GM19025 (cell line): ENCODE measurements around the gene TSHZ3.

Experiments
- ATAC-seq: cut with Tn5 transposase; IDR thresholded peaks from one replicate; pipeline ENCODE4 v1.9.1; 2021; ENCODE audit warnings: mild to moderate bottlenecking, low read depth, moderate library complexity; ENCODE audit not compliant: unreplicated experiment

TSHZ3 gene

DNA sequence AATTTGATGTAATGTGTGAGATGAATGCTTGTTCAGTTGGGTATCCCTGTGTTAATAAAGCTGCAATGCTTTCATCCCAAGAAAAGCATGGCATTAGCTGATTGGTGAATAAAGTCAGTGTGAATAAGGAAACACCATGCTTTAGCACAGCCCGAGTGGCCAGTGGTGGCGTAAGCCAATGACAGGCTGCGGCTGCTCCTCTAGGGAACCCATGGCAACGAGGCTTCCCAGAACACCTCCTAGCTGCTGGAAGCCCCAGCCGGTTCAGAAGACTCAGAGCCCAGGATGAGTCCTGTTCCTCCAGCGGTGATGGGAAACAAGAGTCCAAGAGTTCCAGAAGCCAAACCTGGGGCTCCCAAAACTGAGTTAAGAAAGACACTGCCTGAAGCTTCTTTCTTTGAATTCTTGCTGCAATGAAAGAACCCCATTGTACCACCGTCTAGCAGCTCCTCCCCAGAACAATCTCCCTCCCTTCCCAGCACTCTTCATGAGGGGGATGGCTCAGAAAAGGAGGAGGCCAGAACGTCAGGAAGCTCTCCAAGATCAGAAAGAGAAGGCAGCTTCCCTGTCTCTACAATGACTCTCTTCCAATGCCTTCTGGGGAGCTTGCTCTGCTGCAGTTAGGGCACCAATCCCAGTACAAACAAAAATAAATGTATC lies 58.2 kb downstream of the TSHZ3 start:
- ATAC-seq, result no peak

DNA sequence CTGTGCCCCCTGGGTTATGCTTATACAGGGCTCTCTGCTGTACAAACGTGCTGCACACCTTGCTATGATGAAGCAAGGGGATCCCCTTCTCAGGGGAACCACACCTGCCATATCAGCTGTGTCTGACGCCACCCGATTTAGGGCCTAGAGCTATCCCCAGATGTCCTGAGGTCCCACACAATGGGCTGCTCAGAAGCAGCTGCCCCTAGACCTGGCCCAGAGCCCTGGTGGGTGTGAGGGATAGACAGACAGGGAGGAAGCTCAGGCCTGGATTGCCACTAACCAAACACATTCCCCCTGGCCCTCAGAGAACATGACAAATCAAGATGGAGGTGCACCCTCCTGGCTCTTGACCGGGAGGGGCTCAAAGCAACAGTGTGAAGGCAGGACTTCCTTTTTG lies 59.3 kb downstream of the TSHZ3 start:
- no peak for ATAC-seq

DNA sequence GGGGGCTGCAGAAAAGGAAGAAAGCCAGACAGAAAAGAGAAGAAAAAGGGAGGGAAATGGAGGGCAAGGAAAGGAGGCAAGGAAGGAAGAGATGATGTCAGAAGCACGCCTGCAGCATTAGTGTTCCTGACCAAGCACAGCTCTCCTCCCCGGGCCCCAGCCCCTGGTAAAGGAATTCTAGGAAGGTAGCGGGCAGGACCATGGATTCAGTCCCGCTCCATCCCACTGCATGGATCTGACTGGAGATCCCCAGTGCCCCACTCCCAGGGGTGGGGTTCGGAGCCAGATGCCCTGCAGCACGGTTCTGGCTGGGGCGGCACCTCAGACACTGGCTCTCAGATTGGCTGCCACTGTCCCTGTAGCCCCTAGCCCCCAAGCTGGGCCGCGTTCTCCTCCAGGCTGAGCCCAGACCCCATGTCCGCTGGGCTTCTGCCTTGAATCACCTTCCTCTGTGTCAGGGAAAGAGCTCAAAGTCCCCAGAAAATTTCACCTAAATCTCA lies 59.8 kb downstream of the TSHZ3 start:
- ATAC-seq, result no peak

DNA sequence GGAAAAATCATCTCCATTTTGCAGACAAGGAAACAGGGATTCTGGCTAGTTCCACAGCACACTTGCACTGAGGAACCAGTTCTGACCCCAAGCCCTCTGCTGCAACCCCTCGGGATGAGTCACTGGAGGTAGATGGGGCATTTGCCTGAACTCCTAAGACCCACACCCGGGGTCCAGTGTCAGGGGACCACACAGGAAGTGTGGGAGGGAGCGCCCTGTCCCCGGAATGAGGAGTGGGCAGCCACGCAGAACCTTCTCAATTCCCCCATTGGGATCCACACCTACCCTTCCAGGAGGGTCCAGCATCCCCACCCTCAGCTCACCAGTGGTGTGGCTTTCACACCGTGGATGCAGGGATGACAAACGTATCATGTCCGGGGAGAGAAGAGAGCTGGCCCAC lies 62.7 kb downstream of the TSHZ3 start:
- no peak for ATAC-seq

DNA sequence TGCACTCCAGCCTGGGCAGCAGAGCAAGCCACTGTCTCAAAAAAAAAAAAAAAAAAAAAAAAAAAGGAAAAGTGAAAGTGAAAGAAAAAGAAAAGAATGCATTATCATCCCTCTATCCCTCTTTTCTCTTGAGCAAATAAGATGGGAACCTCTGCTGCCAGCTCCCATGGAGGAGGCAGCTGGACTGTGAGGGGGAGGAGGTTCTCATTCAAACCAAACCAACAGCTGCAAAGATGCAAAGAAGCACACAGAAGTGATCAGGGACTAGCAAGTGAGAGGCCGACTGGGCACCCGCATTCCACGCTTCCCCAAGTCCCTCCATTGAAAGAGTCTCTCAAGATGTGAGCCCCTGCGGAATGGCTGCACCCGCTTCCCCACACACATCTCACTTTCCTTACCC lies 63.5 kb downstream of the TSHZ3 start:
- ATAC-seq, result no peak

DNA sequence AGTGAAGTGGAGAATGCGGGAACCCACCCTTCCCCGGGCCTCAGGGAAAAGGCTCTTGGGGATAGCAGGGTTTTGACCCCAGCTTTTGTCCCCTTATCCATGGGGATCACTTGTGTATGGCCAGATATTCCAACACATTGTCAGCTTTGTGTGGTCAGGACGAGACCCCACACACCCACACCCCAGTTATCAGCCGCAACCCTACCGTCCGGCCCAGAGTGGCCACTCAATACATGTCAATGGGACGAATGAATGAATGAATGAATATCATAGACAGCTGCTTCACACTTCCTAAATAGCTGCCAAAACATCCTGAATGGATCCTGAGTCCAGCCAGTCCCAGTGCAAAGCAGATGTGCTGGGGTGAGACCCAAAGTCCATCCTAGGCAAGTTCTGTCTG lies 64.6 kb downstream of the TSHZ3 start:
- no peak for ATAC-seq

DNA sequence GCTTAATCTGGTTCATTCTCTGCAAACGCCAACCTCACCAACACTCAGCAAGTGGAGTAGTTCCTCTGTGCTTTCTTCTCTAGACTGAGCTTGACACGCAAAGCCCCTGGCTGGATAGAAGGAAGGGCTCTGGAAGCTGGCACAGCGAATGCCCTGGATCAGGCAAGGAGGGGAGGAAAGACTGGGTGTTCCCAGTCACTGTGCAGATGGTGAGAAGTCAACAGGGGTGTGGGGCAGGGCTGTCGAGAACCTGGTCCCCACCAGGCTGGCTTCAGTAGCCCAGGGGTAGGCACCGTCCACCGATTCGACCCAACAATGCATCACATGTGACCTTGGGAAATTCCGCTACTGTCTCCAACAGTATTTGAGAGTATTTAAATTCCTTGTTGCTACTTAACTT lies 65.5 kb downstream of the TSHZ3 start:
- ATAC-seq, result no peak

DNA sequence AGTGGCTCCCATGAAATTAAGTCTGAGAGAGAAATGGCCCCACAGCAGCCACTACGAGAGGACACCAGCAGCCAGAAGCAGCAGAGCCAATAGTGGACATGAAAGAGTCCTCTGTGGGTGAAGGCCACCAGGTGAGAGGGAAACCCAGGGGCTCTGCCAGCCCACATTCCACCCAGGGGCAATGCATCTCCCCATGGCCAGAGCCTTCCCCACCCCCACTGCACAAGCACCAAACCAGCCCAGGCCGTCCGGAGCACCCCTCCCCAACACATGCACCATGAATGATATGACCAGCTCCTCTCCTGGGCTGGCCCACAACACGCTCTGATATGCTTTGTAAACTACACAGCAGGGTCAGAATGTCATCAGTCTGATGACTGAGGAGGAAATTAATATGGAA lies 66.9 kb downstream of the TSHZ3 start:
- no peak for ATAC-seq

DNA sequence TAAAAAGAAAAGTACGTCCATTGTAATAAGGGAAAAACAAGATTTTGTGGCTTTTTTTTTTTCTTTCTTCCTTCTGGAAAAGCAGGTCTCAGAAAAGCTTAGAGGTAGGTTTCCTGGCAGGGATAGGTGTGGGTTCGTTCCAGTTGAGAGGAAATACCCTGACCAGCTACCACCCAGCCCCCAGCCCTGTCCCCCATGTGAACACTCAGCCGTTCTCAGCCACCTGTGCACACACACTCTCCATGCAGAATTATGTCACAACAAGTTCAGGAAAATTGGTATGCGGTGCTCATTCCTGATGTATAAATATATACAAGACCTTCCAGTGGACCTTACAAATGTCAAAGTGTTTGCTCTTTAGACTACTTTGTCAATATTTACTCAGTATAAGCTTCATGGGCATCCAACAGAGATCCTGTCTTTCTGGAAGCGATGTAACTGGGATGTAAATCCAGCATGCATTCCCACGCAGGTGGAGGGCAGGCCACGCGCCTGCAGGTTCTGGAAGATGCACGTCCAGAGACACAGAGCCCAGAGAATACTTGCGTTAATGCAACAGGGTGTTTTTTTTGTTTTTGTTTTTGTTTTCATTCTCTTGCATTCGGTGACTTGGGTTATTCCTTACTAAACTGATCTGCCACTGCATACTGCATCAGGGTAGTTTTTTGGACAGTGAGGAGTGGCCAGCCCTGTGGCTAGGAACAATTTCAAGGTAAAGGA lies 68.8 kb downstream of the TSHZ3 start:
- ATAC-seq, result no peak

DNA sequence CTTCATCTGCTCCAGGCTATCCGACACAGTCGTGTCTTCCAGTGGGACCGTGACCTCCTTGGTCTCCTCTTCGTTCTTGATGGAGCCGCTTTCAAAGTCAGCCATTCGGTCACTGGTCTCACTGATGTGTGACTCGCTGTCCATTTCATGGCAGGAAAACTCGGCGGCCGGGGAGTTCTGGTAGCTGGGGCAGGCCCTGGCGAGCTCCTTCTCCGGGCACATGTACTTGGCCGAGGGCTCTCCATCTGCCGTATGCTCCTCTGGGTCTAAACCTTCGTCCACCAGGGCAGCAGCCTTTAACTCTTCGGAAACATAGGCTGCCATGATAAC lies 69.8 kb downstream of the TSHZ3 start:
- ATAC-seq, result no peak

DNA sequence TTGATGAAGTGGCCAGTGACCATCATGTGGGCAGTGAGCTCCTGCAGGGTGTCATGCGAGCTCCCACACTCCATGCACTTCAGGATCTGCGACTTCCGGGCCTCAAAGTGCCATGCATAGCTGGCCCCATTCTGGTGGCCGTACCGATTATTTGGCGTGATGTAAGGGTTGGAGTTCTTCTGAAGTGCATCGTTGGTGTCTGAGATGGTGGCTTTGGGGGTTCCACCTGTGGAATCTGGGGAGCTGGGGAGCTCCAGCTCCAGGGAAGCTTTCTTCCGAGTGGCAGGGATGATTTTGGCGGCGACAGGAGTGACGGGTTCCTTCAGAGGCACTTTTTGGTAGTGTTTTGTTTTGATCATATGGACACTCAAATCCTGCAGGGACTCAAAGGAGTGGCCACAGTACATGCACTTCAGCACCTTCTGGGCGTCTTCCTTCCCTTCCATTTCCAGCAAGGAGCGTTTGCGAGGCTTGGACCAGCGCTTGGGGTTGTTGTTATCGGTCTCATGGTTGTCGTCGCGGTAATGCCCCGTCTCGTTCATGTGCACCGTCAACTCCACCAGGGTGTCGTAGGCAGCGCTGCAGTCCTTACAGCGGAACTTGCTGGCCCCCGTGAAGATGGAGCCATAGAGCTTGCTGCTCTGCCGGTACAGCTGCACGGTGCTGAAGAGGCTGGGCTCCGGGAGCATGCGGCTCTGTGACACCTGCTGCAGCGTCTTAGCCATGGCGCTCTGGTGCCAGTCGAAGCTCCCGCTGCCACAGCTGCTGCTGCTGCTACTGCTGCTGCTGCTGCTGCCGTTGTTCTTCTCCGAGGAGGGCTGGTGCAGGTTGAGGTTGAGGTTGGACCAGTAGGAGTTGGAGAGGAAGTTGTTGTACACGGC lies 70.4 kb downstream of the TSHZ3 start:
- ATAC-seq, result no peak

DNA sequence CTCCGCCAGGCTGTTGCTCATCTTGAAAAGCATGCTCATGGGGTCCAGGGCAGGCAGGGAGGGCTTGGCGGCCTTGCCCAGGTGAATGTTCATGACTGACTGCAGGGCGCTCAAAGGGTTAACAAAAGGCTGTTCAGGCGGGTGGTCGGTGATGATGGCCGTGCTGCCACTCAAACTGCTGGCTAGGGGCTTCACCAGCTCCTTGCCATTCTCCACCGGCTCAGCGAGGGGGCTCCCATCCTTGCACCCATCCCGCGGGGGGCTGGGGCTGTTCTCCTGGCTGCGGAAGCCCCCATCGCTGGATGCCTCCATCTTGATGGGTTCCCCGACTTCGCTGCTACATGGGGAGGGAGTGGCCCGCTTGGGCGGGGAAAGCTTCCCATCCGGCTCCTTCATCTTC lies 71.7 kb downstream of the TSHZ3 start:
- no peak for ATAC-seq

DNA sequence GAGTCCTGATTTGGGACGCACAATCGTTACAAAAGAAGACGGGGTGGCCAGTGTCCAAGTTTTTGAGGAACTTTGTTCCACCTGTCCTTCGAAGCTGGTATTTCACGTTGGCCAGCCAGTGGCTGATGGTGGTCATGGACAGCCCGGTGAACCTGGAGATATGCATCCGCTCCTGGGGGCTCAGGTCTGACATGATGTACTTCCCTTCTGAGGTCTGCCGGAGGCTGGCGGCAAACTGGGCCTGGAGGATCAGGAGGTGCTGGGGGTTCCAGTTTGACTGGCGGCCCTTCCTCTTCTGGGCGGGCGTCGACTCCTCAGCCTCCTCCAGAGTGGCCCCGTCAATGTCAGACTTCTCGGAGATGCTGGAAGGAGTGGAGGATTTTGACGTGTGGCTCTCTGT lies 72.4 kb downstream of the TSHZ3 start:
- ATAC-seq, result no peak

DNA sequence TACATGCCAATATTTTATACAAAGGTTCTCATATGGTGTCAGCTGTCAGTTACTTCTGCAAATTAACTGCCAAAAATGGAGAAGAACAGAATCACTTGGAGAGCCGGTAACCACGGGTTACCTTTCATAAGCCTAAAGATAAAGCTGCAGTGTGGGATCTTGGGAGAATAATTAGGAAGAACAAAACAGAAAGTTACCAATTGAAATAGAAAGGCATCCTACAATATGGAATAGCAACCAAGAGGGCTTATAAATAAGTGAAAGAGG lies 74.2 kb downstream of the TSHZ3 start:
- no peak for ATAC-seq

DNA sequence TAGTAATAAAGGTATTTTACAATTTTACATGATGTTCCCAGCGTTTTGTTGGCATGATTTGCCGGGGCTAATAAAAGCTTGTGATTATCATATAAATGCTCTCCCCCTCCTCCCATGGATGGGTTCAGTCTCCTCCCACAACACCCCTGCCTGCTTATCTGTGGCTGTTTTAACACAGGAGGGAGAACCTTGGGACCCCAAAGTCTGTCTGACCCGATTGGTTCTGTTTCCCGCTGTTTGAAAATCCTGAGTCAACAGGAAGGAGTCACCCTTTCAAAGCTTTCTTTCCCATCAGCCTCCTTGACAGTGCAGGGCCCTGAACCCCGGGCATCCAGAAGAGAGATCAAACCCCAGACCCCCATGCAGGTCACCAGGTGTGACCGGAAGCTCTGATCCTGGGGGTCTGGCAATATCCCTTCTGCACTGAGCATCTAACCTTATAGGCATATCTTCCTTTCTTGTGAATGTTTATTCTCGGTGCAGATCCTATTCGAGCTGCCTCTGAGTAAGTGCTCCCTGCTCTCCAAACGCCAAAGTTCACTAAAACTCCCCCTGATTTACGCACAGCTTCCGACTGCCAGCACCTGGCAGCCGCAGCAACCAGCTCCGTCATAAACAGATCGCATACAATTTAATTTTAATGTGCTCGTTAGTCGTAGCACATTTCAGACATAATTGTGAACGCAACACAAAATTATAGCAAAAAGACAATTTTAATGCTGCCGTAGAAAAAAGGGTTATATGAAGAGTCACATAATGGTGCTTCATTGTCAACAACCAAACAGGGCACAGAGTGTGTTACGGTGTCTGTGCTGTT lies 74.8 kb downstream of the TSHZ3 start:
- ATAC-seq, result no peak

DNA sequence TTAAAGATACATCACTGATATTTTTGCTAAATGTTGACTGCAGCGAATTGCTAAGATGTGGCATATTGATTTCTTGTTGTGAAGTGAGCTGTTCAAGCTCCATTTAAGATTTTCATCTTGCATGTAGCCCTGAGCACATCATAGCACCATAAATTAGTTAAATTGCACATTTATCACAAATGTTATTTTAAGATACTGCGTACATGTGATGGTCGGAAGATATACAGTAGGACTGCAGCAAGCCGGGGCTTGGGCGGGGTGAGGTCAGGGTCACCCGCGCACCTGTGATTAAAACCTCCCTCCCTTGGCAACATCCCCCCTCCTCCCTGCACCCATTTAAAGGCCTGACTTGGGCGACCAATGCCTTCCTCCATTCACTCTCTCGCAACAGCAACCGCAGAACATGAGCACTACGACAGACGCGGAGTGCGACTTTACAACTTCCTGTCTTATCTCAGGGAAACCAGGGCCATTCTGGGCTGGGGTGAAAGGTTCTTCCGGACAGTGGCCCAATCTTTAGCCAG lies 76.6 kb downstream of the TSHZ3 start:
- ATAC-seq, result no peak

DNA sequence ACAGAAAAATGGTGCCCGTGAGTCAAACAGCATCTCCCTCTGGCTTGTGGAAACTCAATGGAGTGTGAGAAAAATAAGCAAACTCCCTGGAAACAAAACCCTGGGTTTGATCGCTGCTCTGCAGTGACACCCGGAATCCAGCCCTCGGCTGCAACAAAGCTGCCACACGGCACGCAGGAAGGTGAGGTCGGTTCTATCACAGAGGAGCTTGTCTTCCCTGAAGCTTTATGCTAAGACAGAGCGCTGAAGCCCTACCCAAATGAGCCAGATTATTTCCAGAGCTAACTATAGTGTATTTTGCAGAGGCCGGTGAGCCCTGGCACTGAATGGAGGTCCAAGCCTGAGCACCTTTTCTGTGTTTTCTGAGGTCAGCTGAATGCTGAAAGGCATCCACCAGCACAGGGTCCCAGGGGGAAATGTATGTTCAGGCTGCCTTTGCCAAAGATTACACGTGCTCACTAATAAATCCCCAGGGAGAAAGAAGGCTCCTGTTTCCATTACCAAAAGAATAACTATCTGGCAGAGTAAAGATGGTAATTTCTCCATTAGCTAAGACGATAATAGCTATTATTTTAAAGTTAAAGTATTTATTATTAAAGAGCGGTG lies 77.8 kb downstream of the TSHZ3 start:
- ATAC-seq, result no peak

DNA sequence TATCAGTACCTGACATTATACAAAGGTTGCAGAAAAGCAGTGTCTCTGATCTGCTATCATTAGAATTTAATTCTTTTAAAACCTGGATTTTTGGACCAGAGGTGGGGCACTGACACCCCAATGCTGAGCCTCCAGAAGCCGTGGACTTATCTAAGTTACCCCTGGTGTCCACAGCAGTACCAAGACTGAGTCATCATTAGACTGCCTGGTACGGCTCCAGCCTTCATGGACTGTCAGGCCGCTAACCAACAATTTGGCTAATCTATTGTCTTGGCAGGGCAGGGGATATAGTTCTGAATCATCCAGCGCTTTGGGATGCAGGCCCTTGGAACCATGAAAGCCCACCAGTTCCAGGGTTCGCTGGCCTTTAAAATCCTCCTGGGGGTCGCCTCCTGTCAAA lies 78.3 kb downstream of the TSHZ3 start:
- ATAC-seq, result no peak

DNA sequence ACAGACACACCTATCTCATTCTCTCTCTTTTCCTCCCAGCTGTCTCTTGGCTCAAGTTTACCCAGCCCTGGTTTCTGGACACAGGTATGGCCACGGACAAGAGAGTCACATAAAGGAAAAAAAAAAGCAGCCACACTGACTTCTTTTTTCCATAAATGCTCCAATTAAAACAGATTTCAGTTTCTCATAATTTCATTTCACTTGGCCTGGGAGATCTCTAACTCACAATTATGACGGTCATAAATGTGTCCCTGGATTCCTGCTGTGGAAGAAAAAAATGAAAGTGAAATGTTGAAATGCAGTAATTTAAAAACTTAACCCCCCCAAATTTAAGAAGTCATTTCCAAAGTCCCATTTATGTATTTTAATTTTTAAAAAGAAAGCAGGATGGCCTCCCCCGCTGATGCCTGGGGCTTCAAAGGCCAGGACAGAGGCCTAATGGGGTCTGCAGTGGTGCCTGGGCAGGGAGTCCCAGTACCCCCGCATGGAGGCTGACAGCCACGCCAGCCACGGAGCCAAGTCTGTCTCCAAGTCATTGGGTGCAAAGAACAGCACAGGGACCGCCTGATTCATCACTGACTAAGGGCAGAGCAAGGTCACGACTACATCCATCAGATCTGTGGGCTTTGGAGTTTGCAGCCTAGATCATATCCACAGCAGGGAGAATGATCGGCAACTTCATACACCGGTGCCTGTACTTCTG lies 79.7 kb downstream of the TSHZ3 start:
- ATAC-seq, result no peak
